ENCODE results near the gene RHBDF2.

- no peak for TF ChIP-seq POLR2A (IDR thresholded peaks at IDR 0.05; ENCODE audit: low read length)
- no peak for TF ChIP-seq GATA1 (IDR thresholded peaks at IDR 0.05; ENCODE audit: low read depth, low read length)
Observed at GRCh38 chr17:76467366-76467765, 33.9 kb downstream of the RHBDF2 start, which contains the start of gene AANAT.

Data from erythroblast (primary cell).